Caco-2 (cell line): Measurements from ENCODE around the gene LCE1A. TPM values are rescaled to one million over a fixed set of nuclear protein-coding genes. Genes with fewer than 3 reads are reported as not detected.

Experiments used
- BruUV-seq: library from RNA; stranded (reverse); fragments of 400-500 nt; replicated peaks from 2 replicates; lab custom pipeline; 2021; lab: Mats Ljungman, UMichigan
- CTCF ChIA-PET: fragments of 300-600 bp; sonication (Branson Sonifier 250); formaldehyde crosslinking; loops from one replicate; lab custom pipeline; 2022; ENCODE audit warnings: antibody characterized with exemption; lab: Charles Lee
- POLR2A ChIA-PET: fragments of 300-600 bp; sonication (Branson Sonifier 250); formaldehyde crosslinking; loops from one replicate; lab custom pipeline; 2022; ENCODE audit warnings: antibody characterized with exemption; lab: Charles Lee
- DNase-seq, 2 experiments: peaks; one replicate each; pipeline versions ENCODE4 v3.0.0 to v3.0.0-alpha.2; 2020 to 2022
- H3K27me3 ChIP-seq: replicated peaks from 2 replicates; pipeline ENCODE4 v1.6.0; 2011; ENCODE audit warnings: low read length; ENCODE audit not compliant: control insufficient read depth, insufficient read depth
- H3K36me3 ChIP-seq: 2 replicates; pipeline ENCODE4 v1.5.1; 2011; ENCODE audit warnings: low read length; ENCODE audit not compliant: control insufficient read depth, insufficient read depth
- H3K4me1 ChIP-seq: fragments of 250-450 bp; sonication (Bioruptor Pico); 2 replicates; pipeline ENCODE4 v1.5.1; 2020; ENCODE audit warnings: mild to moderate bottlenecking
- H3K4me3 ChIP-seq: 2 replicates; pipeline ENCODE4 v1.5.1; 2011; ENCODE audit warnings: low read depth, mild to moderate bottlenecking, control low read depth, low read length
- H3K9me3 ChIP-seq: fragments of 250-450 bp; sonication (Bioruptor Pico); 2 replicates; pipeline ENCODE4 v1.5.1; 2020; ENCODE audit warnings: mild to moderate bottlenecking, moderate library complexity
- H3K27ac Mint-ChIP-seq: one replicate; pipeline ENCODE4 v1.8.0; 2022; ENCODE audit warnings: mixed read lengths; ENCODE audit not compliant: unreplicated experiment
- H3K27me3 Mint-ChIP-seq: one replicate; pipeline ENCODE4 v1.8.0; 2022; ENCODE audit warnings: mixed read lengths; ENCODE audit not compliant: insufficient read depth, unreplicated experiment
- H3K36me3 Mint-ChIP-seq: one replicate; pipeline ENCODE4 v1.8.0; 2022; ENCODE audit warnings: mild to moderate bottlenecking, mixed read lengths; ENCODE audit not compliant: insufficient read depth, unreplicated experiment
- H3K4me1 Mint-ChIP-seq: one replicate; pipeline ENCODE4 v1.8.0; 2022; ENCODE audit warnings: low read depth, mixed read lengths; ENCODE audit not compliant: unreplicated experiment
- H3K4me3 Mint-ChIP-seq: one replicate; pipeline ENCODE4 v1.8.0; 2022; ENCODE audit warnings: mild to moderate bottlenecking, moderate library complexity, mixed read lengths; ENCODE audit not compliant: unreplicated experiment
- H3K9me3 Mint-ChIP-seq: one replicate; pipeline ENCODE4 v1.8.0; 2022; ENCODE audit warnings: mixed read lengths; ENCODE audit not compliant: unreplicated experiment
- intact Hi-C: fragments of 100-400 bp; cut with micrococcal nuclease; formaldehyde crosslinking; loops from one replicate; pipeline ENCODE4 v1.10.0; 2022; ENCODE audit not compliant: unreplicated experiment
- total RNA-seq: library from RNA; stranded (reverse); gene quantifications from 2 replicates; pipeline ENCODE4 v1.2.3, GENCODE V29; 2022
- TF ChIP-seq, protein P1 (sequence below), 2 experiments: fragments of 200-600 bp in 1 of 2; IDR thresholded peaks; 1 replicate in 1 of 2; 2 replicates in 1 of 2; pipeline versions ENCODE4 v1.5.1 to v1.8.0; 2011 to 2022; ENCODE audit warnings: antibody characterized with exemption in 1 of 2, control low read depth in 1 of 2, inconsistent platforms in 1 of 2, low read depth in 1 of 2, low read length in 1 of 2, mild to moderate bottlenecking in 1 of 2, moderate library complexity in 1 of 2; ENCODE audit not compliant: insufficient read depth in 1 of 2, severe bottlenecking in 1 of 2, unreplicated experiment in 1 of 2

LCE1A gene
- total RNA-seq, 1 experiment from 2014 or later, result not detected

DNA sequence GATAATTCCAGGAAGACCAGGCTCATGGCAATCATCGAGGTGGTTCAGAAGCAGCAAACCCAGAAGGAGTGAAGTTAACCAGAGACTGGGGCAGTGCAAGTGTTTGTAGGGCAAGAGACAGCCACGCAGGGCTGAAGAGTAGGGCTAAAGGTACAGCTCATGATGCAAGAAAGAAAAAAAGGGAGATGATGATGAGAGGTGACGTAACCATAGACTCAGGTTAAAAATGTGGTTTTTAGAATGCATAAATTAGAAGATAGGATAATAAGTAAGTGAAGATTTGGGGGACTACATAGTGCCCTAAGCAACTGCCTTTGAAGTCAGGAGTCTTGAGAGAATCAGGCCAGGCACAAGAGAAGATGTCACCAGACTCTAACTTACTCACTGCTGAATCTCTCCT lies 32.9 kb downstream of the LCE1A start:
- DNase-seq, result no peak
- Mint-ChIP-seq H3K27me3 (peaks cover 10% of the 10 kb centered on the region), H3K27ac (no peak overlapping the region), H3K36me3 (no peaks in the 10 kb centered on the region), H3K9me3 (no peaks in the 10 kb centered on the region), H3K4me1 (no peaks in the 10 kb centered on the region), H3K4me3 (no peak overlapping the region)
- no peaks in the 10 kb centered on the region for H3K9me3 ChIP-seq
- no TSS peak for BruUV-seq
- no peaks in the 10 kb centered on the region for H3K4me1 ChIP-seq
- no peaks in the 10 kb centered on the region for H3K36me3 ChIP-seq
- intact Hi-C loops, result no loop called here
- ChIA-PET POLR2A (no interaction called here), CTCF (no interaction called here)
- no peaks in the 10 kb centered on the region for H3K27me3 ChIP-seq
- TF ChIP-seq, protein P1, sequence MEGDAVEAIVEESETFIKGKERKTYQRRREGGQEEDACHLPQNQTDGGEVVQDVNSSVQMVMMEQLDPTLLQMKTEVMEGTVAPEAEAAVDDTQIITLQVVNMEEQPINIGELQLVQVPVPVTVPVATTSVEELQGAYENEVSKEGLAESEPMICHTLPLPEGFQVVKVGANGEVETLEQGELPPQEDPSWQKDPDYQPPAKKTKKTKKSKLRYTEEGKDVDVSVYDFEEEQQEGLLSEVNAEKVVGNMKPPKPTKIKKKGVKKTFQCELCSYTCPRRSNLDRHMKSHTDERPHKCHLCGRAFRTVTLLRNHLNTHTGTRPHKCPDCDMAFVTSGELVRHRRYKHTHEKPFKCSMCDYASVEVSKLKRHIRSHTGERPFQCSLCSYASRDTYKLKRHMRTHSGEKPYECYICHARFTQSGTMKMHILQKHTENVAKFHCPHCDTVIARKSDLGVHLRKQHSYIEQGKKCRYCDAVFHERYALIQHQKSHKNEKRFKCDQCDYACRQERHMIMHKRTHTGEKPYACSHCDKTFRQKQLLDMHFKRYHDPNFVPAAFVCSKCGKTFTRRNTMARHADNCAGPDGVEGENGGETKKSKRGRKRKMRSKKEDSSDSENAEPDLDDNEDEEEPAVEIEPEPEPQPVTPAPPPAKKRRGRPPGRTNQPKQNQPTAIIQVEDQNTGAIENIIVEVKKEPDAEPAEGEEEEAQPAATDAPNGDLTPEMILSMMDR (IDR thresholded peaks at IDR 0.05; ENCODE audit: insufficient read depth in 1 of 2, low read depth in 1 of 2, low read length in 1 of 2, severe bottlenecking in 1 of 2, unreplicated experiment in 1 of 2), result no peak
- H3K4me3 ChIP-seq, result no peak overlapping the region

DNA sequence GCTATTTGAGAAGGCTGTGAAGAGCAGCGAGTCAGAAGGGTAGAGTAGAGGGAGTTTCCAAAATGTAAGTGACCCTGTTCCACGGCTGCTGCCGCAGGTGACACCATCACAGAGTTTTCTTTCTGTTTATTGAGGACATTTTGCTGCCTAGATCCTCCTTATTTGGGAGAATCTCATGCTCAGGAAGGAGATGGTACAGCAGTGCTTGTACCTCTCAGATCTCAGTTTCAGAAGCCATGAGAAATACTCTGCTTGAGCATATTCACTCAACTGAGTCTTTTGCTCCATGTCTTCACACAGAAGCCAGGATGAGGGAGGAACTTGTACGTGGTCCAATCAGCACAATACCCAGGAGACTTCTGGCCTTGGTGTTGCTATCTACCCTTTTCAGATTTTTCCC lies 34.1 kb downstream of the LCE1A start:
- Histone ChIP-seq H3K9me3 (no peaks in the 10 kb centered on the region), H3K36me3 (no peaks in the 10 kb centered on the region), H3K27me3 (no peaks in the 10 kb centered on the region), H3K4me3 (no peak overlapping the region), H3K4me1 (no peaks in the 10 kb centered on the region)
- H3K4me1 Mint-ChIP-seq, result no peaks in the 10 kb centered on the region
- no peaks in the 10 kb centered on the region for H3K9me3 Mint-ChIP-seq
- no peak overlapping the region for H3K4me3 Mint-ChIP-seq
- no peak overlapping the region for H3K27ac Mint-ChIP-seq
- peaks cover 10% of the 10 kb centered on the region for H3K27me3 Mint-ChIP-seq
- no peak for DNase-seq
- BruUV-seq, result no TSS peak
- no peaks in the 10 kb centered on the region for H3K36me3 Mint-ChIP-seq
- TF ChIP-seq, protein P1 (IDR thresholded peaks at IDR 0.05; ENCODE audit: insufficient read depth in 1 of 2, low read depth in 1 of 2, low read length in 1 of 2, severe bottlenecking in 1 of 2, unreplicated experiment in 1 of 2), result no peak
- ChIA-PET POLR2A (no interaction called here), CTCF (interaction anchor here (1.0 kb wide), 1 partner anchor 8 kb away, joined by 4 read pairs; no protein-coding TSS in a partner anchor)
- intact Hi-C loops, result no loop called here

DNA sequence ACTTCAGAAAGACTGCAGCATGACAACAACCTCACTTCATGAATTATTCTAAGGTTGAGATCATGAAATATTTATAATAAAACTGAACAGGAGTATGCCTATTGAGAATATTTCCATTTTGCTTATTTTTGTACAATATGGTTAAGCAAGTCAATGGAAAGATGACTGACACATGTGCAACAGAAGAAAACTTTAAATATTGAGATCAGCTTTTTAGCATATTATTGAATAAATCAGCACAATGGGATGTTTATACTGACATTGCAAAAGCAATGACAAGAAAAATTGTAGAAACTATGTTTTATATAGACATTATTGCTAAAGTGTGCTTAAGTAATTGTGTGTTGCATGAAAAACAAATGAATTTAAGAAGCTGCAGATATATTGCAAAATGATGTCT lies 37.2 kb downstream of the LCE1A start:
- BruUV-seq, result no TSS peak
- H3K27me3 Mint-ChIP-seq, result peaks cover 10% of the 10 kb centered on the region
- TF ChIP-seq, protein P1 (IDR thresholded peaks at IDR 0.05; ENCODE audit: insufficient read depth in 1 of 2, low read depth in 1 of 2, low read length in 1 of 2, severe bottlenecking in 1 of 2, unreplicated experiment in 1 of 2), result no peak
- DNase-seq, result no peak
- no peaks in the 10 kb centered on the region for H3K36me3 Mint-ChIP-seq
- Histone ChIP-seq H3K9me3 (no peaks in the 10 kb centered on the region), H3K36me3 (no peaks in the 10 kb centered on the region), H3K4me1 (no peaks in the 10 kb centered on the region), H3K27me3 (no peaks in the 10 kb centered on the region), H3K4me3 (no peak overlapping the region)
- ChIA-PET POLR2A (no interaction called here), CTCF (no interaction called here)
- H3K27ac Mint-ChIP-seq, result no peak overlapping the region
- no peaks in the 10 kb centered on the region for H3K4me1 Mint-ChIP-seq
- no peak overlapping the region for H3K4me3 Mint-ChIP-seq
- no peaks in the 10 kb centered on the region for H3K9me3 Mint-ChIP-seq
- intact Hi-C loops, result no loop called here
